ENCODE data around the gene ARX.

ARX gene

GRCh38 chrX:24996096-24996709 lies 19.6 kb downstream of the ARX start:
- DNase-seq: no peak

- DNase-seq: no peak
Measured at GRCh38 chrX:24993879-24994278, 21.9 kb downstream of the ARX start.

GRCh38 chrX:24990535-24990934 lies 25.2 kb downstream of the ARX start:
- DNase-seq: no peak

GRCh38 chrX:24988314-24988713 lies 27.5 kb downstream of the ARX start:
- no peak for DNase-seq

DNA sequence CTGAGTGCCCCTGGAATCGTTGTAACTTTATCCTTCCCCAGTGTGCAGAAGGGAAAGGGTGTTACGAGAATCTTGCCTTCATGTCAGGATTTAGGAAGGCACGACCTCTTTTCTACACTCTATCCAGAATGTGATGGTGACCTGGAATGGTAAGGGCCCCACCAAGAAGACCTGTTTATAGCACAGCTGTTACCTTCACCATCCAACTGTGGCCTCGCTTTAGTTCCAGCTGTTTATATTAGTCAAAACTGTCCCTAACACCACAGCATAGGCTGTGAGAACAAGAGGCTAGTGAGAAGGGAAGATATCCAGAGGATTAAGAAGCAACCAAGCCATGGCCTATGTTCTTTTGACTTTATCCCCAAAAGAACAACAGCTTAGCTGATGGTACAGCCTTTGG lies 28.0 kb downstream of the ARX start:
- no peak for DNase-seq

GRCh38 chrX:24985120-24985519 lies 30.6 kb downstream of the ARX start:
- no peak for DNase-seq

GRCh38 chrX:24983931-24984330 lies 31.8 kb downstream of the ARX start:
- no peak for DNase-seq

- no peak for DNase-seq
Measured at GRCh38 chrX:24982306-24982965, 33.3 kb downstream of the ARX start.

- no peak for DNase-seq
Measured at GRCh38 chrX:24981030-24981429, 34.7 kb downstream of the ARX start.

- DNase-seq: no peak
Measured at GRCh38 chrX:24979081-24979480, 36.7 kb downstream of the ARX start.

- DNase-seq: no peak
Measured at GRCh38 chrX:24969812-24970211, 46.0 kb downstream of the ARX start.

GRCh38 chrX:24965372-24965771 lies 50.4 kb downstream of the ARX start:
- no peak for DNase-seq

- no peak for DNase-seq
Measured at GRCh38 chrX:24963823-24964222, 51.9 kb downstream of the ARX start.

GRCh38 chrX:24961809-24962208 lies 54.0 kb downstream of the ARX start:
- no peak for DNase-seq

GRCh38 chrX:24956828-24957227 lies 58.9 kb downstream of the ARX start:
- DNase-seq: no peak

GRCh38 chrX:24955372-24955930 lies 60.3 kb downstream of the ARX start:
- DNase-seq: no peak

GRCh38 chrX:24954732-24955131 lies 61.0 kb downstream of the ARX start:
- no peak for DNase-seq

All from activated CD4-positive, alpha-beta T cell treated with anti-CD3 and anti-CD28 coated beads for 48 hours (primary cell).